ENCODE measurements around the gene CDHR2. TPM values are rescaled to one million over a fixed set of nuclear protein-coding genes. Genes with fewer than 3 reads are reported as not detected.
"Not testable (repeated sequence)": the region's sequence is repeated elsewhere in the genome, so short reads cannot be mapped to it uniquely, and the experiment has no call there.

CDHR2 gene
- total RNA-seq, 1 donor from 2014 or later, result 1.1 TPM

DNA sequence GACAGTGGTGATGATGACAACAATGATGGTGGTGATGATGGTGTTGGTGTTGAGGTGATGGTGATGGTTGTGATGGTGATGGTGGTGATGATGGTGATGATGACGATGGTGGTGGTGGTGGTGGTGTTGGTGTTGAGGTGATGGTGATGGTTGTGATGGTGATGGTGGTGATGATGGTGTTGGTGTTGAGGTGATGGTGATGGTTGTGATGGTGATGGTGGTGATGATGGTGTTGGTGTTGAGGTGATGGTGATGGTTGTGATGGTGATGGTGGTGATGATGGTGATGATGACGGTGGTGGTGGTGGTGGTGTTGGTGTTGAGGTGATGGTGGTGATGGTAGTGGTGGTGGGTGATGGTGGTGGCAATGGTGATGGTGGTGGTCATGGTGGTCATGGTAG is 42.5 kb downstream of the CDHR2 start:
- intact Hi-C loops (cut with micrococcal nuclease), result not testable (repeated sequence)

GRCh38 chr5:176592573-176592972 is 43.4 kb downstream of the CDHR2 start:
- intact Hi-C loops (cut with micrococcal nuclease), result no loop called here

GRCh38 chr5:176593273-176593869 is 44.2 kb downstream of the CDHR2 start:
- intact Hi-C loops (cut with micrococcal nuclease), result no loop called here

DNA sequence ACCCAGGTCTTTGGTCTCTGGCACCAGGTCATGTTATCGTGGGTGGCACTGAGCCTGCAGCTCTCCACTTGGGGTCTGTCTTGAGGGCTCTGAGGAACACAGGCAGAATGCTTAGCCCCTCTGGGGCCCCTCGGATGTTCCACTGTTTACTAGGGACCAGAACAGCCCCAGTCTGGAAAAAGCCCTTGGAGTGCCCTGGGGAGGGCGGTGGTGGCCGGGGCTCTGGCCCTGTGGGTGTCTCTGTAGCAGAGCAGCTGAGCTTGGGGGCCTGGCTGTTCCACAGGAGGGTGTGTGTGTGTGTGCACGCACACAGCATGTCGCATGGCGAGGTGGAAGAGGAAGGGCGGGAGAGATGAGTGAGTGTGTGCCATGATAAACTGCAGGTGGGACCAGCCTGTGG is 45.4 kb downstream of the CDHR2 start:
- intact Hi-C loops (cut with micrococcal nuclease), result no loop called here

DNA sequence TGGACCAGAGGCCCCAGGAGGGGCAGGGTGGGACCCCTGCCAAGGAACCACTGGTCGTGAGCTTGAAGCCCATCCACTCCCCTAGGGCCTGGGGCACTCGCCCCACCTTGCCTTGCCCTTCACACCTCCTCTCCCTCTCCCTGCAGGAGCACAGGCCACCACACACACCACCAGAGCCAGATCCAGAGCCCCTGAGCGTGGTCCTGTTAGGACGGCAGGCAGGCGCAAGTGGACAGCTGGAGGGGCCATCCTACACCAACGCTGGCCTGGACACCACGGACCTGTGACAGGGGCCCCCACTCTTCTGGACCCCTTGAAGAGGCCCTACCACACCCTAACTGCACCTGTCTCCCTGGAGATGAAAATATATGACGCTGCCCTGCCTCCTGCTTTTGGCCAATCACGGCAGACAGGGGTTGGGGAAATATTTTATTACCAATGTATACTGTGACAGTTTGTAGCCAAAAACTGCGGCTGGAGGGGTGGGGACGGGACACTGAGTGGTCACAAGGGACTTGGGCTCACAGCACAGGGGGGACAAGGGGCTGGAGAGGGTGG is 46.3 kb downstream of the CDHR2 start:
- intact Hi-C loops (cut with micrococcal nuclease), result no loop called here

DNA sequence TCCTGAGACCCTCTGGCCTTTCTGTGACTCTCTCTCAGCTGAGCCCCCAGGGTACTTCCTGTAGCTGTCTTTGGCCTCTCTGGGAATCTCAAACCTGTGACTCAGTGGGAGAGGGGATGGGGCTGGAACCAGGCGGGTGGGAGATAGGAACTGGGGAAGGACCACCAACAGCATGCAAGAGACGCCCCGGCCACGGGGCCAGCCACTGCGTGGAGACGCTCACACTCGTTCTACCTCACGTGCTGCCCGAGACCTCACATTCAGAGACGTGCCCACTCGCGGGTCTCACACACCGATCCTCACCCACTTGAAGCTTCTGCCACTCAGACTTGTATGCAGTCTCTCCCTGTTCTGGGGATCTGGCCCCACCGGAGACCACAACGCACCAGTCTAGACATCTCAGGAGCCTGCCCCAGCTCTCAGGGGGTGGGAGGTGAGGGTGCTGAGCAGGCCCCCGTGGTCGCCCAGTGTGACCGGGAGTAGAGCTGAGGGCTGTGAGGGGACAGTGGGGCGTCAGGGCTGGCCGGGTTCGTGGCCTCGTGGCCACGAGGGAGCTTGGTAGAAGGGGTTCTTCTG is 47.0 kb downstream of the CDHR2 start:
- intact Hi-C loops (cut with micrococcal nuclease), result loop anchor here (1.0 to 2.0 kb wide), 2 partner anchors 59 to 180 kb away; partner anchors contain the start of genes CLTB and RNF44

DNA sequence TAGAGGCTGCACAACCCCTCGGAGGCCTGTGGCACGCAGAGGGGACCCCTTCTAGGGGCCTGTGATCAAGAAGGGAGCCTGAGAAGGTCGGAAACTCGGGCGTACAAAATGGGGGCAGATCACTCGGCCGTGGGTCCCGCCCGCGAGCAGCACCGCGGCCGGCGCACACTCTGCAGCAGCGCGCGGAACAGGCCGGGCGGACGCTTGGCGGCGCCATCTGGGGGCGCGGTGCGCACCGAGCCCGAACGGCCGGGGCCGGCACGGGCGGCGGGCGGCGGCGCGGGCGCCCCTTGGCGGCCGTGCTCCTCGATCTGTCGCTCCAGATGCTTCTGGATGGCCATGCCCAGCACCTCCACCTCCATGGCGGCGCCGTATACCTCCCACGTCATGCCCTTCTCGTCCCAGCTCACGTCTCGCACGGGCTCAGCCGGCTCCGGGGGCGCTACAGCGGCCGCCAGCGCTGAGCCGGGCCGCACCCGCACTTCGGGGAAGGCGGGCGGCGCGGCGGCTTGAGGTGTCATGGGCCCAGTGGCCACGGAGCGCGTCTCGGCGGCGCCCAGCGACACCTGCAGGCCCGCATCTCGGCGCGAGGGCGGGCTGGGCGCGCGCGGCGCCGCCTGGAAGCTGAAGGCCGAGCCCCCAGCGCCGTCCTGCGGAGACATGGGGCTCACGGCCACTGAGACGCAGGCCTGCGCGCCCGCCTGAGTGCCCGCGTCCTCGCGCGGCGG is 47.7 kb downstream of the CDHR2 start:
- intact Hi-C loops (cut with micrococcal nuclease), result loop anchor here (1.0 to 2.0 kb wide), 2 partner anchors 60 to 181 kb away; partner anchors contain the start of genes CLTB and RNF44

- intact Hi-C loops (cut with micrococcal nuclease), result loop anchor here (2.0 kb wide), 1 partner anchor 61 kb away; the partner anchor contains the start of gene RNF44
Measured at GRCh38 chr5:176597417-176598389, 48.6 kb downstream of the CDHR2 start.

DNA sequence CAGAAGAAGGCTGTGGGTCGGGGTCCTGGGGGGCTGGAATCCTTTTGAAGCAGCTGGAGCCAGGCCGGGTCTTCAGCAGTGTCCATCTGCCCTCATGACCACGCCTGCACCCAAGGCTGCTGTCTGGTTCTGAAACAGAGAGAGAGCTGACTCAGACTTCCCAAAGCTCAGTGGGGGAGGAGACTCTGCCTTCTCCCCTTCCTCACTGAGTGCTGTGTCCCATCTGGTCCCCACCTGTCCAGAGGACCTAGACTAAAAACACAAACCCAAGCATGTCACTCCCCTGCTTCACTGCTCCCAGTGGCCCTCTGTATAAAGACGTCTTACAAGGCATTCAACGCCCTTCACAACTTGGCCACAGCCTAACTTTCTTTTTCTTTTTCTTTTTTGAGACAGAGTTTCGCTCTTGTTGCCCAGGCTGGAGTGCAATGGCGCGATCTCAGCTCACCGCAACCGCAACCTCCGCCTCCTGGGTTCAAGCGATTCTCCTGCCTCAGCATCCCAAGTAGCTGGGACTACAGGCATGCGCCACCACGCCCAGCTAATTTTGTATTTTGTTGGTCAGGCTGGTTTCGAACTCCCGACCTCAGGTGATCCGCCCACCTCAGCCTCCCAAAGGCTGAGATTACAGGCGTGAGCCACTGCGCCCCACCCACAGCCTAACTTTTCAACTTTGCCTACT is 50.7 kb downstream of the CDHR2 start:
- intact Hi-C loops (cut with micrococcal nuclease), result not testable (repeated sequence)

DNA sequence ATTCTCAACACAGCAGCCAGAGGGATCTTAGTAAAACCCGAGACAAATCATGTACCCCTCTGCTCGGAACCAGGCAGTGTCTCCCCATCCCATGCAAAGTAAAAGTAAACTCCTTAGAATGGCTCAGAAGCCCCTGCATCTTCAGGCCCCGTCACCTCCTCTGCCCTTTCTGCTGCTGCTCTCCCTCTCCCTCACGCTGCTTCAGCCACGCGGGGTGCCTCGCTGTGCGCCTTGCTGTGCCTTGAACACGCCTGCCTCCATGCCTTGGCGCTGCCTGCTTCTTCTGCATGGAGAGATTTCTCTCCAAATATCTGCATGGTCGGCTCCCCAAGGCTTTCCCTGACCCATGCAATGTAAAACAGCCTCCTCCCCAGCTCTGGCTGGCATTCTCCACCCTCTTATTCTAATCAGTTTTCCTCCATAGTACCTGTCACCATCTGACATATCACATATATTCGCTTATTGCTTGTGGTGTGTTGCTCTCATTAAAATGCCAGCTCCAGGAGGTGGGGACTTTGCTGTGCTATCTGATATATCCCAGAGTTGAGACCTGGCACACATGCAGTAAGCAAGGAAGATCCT is 52.9 kb downstream of the CDHR2 start:
- intact Hi-C loops (cut with micrococcal nuclease), result no loop called here

- intact Hi-C loops (cut with micrococcal nuclease), result no loop called here
Measured at GRCh38 chr5:176603091-176603490, 53.9 kb downstream of the CDHR2 start.

DNA sequence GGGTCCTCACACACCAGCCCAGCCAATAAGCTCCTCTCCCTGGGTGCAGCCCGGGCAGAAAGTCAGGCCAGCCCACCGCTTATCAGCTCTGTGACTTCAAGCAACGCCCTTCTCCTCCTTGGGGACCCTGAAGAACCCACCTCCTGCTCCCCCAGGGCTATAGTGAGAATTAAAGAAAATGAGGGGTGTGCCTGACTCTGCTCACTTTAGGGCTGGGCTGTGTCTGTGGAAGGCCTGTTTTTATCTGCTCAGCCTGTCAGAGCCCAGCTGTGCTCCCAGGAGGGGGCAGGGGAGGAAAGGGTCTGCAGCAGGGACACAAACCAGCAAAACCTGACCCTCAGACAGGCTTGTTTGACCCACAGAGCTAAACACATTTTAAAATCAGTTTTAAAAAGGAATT is 56.9 kb downstream of the CDHR2 start:
- intact Hi-C loops (cut with micrococcal nuclease), result no loop called here

- intact Hi-C loops (cut with micrococcal nuclease), result no loop called here
Measured at GRCh38 chr5:176606875-176607274, 57.7 kb downstream of the CDHR2 start.

DNA sequence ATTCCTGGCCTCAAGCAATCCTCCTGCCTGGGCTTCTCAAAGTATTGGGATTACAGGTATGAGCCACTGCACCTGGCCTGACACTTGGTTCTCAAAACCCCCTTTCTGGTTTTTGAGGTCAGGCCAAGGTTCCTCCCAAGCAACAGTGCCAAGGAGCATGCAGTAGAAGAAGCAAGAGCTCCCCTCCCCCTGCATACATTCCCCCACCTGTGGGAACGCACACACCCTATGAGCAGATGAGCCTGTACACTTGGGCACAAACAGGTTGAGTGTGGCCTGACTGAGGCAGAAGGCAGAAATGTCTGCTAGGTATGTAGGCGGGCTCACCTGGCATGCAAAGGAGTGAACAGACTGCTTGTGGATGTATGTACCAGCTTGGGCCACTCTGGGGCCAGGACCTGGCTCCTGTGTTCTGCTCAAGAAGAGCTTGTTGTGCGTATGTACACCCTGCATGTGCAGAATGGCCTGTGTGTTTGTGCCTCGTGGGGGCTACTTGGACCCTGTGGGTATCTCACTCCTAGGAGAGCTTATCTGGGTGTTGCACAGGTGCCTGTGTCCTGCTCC is 59.1 kb downstream of the CDHR2 start:
- intact Hi-C loops (cut with micrococcal nuclease), result no loop called here

- intact Hi-C loops (cut with micrococcal nuclease), result no loop called here
Measured at GRCh38 chr5:176608937-176609723, 60.0 kb downstream of the CDHR2 start.

- intact Hi-C loops (cut with micrococcal nuclease), result loop anchor here (5.0 kb wide), 1 partner anchor 73 kb away; the partner anchor contains the start of gene RNF44
Measured at GRCh38 chr5:176609724-176610434, 60.7 kb downstream of the CDHR2 start, which contains the start of gene GPRIN1. TSS of gene GPRIN1 (minus strand) at chr5:176610156. CDS start at chr5:176599834, 10,322 bp downstream.

DNA sequence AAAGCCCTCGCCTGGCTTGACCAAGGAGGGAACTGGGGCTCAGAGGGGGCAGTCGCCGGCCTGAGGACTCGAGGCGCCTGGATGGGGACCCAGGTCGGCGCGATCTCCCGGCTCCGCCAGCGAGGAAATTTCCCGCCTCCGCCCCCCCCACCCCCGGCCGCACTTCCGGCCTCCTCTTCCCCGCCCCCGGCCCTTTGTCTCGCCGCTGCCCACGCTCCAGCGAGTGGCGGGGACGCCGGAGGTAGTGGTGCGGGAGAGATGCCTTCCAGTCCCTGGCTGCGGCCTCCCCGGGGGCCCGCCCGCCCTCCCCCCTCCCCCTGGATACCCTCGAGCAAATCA is 61.3 kb downstream of the CDHR2 start:
- intact Hi-C loops (cut with micrococcal nuclease), result loop anchor here (5.0 kb wide), 1 partner anchor 73 kb away; the partner anchor contains the start of gene RNF44

GRCh38 chr5:176611435-176611834 is 62.3 kb downstream of the CDHR2 start:
- intact Hi-C loops (cut with micrococcal nuclease), result loop anchor here (5.0 kb wide), 1 partner anchor 74 kb away; the partner anchor contains the start of gene RNF44

Data from T-helper 2 cell treated with Interferon-gamma antibody and Interleukin-4, amounts not matched to agents 100 ng/mL and 5 ng/mL, for 36 hours (primary cell).